ENCODE results near the gene SLC35B2.
A peak's percentile ranks its signal among the peaks of the same experiment; 100 is the strongest.

Gene SLC35B2

GRCh38 chr6:44258921-44259320 lies 1.6 kb upstream of the SLC35B2 start:
- peak overlapping the region; percentile 50 for H3K27ac Mint-ChIP-seq
- DNase-seq = no peak
- peaks cover 64% of the 10 kb centered on the region for H3K4me1 Mint-ChIP-seq
- no peaks in the 10 kb centered on the region for H3K9me3 Mint-ChIP-seq
- CTCF ChIA-PET = no interaction called here
- no peaks in the 10 kb centered on the region for H3K27me3 Mint-ChIP-seq
- H3K36me3 Mint-ChIP-seq = peaks cover 37% of the 10 kb centered on the region
- peak overlapping the region; percentile 78 for H3K4me3 Mint-ChIP-seq

- DNase-seq = no peak
- Mint-ChIP-seq H3K4me1 (peaks cover 63% of the 10 kb centered on the region), H3K9me3 (no peaks in the 10 kb centered on the region), H3K4me3 (peak overlapping the region; percentile 78), H3K36me3 (peaks cover 43% of the 10 kb centered on the region), H3K27me3 (no peaks in the 10 kb centered on the region), H3K27ac (peak overlapping the region; percentile 80)
- CTCF ChIA-PET = no interaction called here
Measured at GRCh38 chr6:44258325-44258863, 1.1 kb upstream of the SLC35B2 start.

- DNase-seq = no peak
- CTCF ChIA-PET = interaction anchor here (1.5 to 2.0 kb wide), 2 partner anchors 10 to 11 kb away, joined by 6 to 11 read pairs; no protein-coding TSS in a partner anchor
- Mint-ChIP-seq H3K36me3 (peaks cover 45% of the 10 kb centered on the region), H3K27ac (peak overlapping the region; percentile 80), H3K9me3 (no peaks in the 10 kb centered on the region), H3K4me3 (peak overlapping the region; percentile 78), H3K4me1 (peaks cover 62% of the 10 kb centered on the region), H3K27me3 (no peaks in the 10 kb centered on the region)
Measured at GRCh38 chr6:44257753-44258324, 511 bp upstream of the SLC35B2 start.

GRCh38 chr6:44256775-44257024 lies 628 bp downstream of the SLC35B2 start:
- no peaks in the 10 kb centered on the region for H3K9me3 Mint-ChIP-seq
- CTCF ChIA-PET = interaction anchor here (0.6 to 4.8 kb wide), 15 partner anchors 8 to 620 kb away, joined by 3 to 32 read pairs (median 6); partner anchors contain the start of genes HSP90AB1 and SLC29A1
- H3K4me3 Mint-ChIP-seq = peak overlapping the region; percentile 87
- no peaks in the 10 kb centered on the region for H3K27me3 Mint-ChIP-seq
- H3K27ac Mint-ChIP-seq = peak overlapping the region; percentile 85
- peaks cover 60% of the 10 kb centered on the region for H3K4me1 Mint-ChIP-seq
- DNase-seq = no peak
- H3K36me3 Mint-ChIP-seq = peaks cover 54% of the 10 kb centered on the region

DNA sequence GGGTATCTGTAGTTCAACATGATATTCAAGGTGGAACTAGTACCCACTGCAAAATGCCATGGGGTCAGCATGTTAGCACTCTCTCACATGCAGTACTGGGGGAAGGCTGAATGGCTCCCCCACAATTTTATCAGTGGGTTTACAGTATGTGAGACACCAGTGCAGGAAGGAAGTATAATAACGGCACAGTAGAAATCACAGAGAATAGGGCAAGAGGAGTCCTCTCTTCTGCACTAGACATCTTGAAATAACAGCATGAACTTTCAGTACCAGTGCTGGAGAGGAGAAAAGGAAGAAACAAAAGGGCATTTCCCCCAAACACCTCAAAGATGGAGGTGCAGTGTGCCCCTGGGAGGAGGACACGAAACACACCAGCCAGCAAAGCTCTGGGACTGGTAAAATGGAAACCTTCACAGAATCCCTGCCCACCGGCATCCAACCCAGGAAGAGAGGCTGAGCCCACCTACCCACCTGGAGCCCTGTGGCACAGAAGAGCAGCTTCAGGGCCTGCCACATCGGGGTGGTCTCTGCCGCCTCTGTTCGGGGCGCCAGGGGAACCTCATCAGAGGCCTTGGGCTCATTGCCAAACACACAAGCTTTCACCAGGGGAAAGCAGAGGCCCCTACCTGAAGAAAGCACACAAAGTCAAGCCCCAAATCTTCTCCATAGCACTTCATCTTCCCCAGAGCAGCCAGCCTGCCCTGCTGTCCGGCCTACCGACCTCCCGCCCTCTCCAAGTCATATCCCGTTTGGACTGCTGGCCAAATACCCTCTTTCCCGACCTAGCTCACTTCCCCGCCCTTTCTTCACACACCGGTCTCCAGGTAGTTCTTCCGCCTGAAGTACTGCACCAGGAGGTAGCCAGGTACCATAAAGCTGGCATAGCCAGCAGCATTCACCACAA lies 1.2 kb downstream of the SLC35B2 start:
- peaks cover 58% of the 10 kb centered on the region for H3K36me3 Mint-ChIP-seq
- H3K4me1 Mint-ChIP-seq = peaks cover 62% of the 10 kb centered on the region
- H3K27ac Mint-ChIP-seq = peak overlapping the region; percentile 85
- DNase-seq = no peak
- no peaks in the 10 kb centered on the region for H3K27me3 Mint-ChIP-seq
- H3K4me3 Mint-ChIP-seq = peak overlapping the region; percentile 87
- H3K9me3 Mint-ChIP-seq = no peaks in the 10 kb centered on the region
- CTCF ChIA-PET = interaction anchor here (0.9 to 4.8 kb wide), 13 partner anchors 8 to 159 kb away, joined by 3 to 32 read pairs (median 6); partner anchors contain the start of genes HSP90AB1 and SLC29A1

DNA sequence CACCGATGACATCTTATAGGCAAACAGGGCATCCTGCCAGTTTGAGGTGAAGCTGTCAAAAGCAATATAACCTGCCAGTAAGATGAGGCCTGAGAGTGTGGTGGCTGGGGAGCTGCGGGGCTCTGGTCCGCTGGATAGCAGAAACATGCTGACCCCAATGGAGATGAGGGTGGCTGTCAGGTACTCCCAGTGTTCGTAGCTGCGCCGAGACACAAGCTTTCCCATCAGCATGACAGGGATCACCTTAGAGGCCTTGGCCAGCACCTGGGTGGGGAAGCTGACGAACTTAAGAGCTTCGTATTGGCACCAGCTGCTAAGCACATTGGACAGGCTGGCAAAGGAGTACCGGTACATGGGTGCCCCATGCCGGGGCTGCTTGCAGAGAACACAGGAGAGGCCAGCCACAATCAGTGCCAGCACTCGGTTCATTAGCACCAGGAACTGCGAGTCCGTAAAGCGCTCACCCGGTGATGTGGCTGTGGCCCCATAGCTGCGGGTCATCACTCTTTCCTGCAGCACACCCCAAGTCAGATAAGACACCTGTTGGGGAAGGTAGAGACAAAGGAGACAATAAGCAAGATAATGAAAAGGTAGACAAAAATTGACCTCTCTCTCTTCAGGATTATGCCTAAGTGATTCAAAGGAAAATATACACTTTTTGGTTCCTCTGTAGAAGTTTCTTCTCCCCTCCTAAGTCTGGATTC lies 2.1 kb downstream of the SLC35B2 start:
- peaks cover 65% of the 10 kb centered on the region for H3K4me1 Mint-ChIP-seq
- peak overlapping the region; percentile 87 for H3K4me3 Mint-ChIP-seq
- no peaks in the 10 kb centered on the region for H3K27me3 Mint-ChIP-seq
- peaks cover 64% of the 10 kb centered on the region for H3K36me3 Mint-ChIP-seq
- CTCF ChIA-PET = interaction anchor here (1.2 to 4.8 kb wide), 7 partner anchors 9 to 158 kb away, joined by 4 to 32 read pairs (median 9); partner anchors contain the start of genes HSP90AB1 and SLC29A1
- no peaks in the 10 kb centered on the region for H3K9me3 Mint-ChIP-seq
- DNase-seq = no peak
- peak overlapping the region; percentile 85 for H3K27ac Mint-ChIP-seq

GRCh38 chr6:44254191-44255104 lies 2.9 kb downstream of the SLC35B2 start:
- Mint-ChIP-seq H3K36me3 (peaks cover 72% of the 10 kb centered on the region), H3K4me1 (peaks cover 73% of the 10 kb centered on the region), H3K27me3 (no peaks in the 10 kb centered on the region), H3K4me3 (peak overlapping the region; percentile 3), H3K27ac (peak overlapping the region; percentile 43), H3K9me3 (no peaks in the 10 kb centered on the region)
- CTCF ChIA-PET = interaction anchor here (0.7 to 4.8 kb wide), 11 partner anchors 8 to 388 kb away, joined by 3 to 32 read pairs (median 4); partner anchors contain the start of genes HSP90AB1 and SLC29A1
- no peak for DNase-seq

DNA sequence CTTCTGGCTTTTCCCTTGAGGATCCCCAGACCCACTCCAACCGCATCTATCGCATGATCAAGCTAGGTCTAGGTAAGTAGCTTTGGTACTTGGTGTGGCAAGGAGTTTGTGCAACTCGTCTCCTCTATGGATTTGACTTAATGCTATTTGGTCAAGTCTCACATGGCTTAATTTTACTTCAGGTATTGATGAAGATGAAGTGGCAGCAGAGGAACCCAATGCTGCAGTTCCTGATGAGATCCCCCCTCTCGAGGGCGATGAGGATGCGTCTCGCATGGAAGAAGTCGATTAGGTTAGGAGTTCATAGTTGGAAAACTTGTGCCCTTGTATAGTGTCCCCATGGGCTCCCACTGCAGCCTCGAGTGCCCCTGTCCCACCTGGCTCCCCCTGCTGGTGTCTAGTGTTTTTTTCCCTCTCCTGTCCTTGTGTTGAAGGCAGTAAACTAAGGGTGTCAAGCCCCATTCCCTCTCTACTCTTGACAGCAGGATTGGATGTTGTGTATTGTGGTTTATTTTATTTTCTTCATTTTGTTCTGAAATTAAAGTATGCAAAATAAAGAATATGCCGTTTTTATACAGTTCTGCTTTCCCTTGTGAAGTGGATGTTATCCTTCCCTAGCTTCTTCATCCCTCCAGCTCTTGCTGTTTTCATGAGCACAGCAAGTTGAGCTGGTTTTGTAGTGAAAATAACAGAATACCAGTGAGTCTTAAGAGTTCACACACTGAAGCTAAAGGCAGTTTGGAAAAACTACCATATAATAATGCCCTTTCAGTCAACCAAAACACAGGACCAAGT lies 3.8 kb downstream of the SLC35B2 start:
- H3K36me3 Mint-ChIP-seq = peaks cover 76% of the 10 kb centered on the region
- H3K4me3 Mint-ChIP-seq = no peak overlapping the region
- peak; percentile 81 for DNase-seq
- CTCF ChIA-PET = interaction anchor here (0.7 to 4.8 kb wide), 8 partner anchors 9 to 387 kb away, joined by 3 to 32 read pairs (median 4); partner anchors contain the start of gene SLC29A1
- no peaks in the 10 kb centered on the region for H3K9me3 Mint-ChIP-seq
- H3K27me3 Mint-ChIP-seq = no peaks in the 10 kb centered on the region
- H3K4me1 Mint-ChIP-seq = peaks cover 79% of the 10 kb centered on the region
- peak overlapping the region; percentile 21 for H3K27ac Mint-ChIP-seq

DNA sequence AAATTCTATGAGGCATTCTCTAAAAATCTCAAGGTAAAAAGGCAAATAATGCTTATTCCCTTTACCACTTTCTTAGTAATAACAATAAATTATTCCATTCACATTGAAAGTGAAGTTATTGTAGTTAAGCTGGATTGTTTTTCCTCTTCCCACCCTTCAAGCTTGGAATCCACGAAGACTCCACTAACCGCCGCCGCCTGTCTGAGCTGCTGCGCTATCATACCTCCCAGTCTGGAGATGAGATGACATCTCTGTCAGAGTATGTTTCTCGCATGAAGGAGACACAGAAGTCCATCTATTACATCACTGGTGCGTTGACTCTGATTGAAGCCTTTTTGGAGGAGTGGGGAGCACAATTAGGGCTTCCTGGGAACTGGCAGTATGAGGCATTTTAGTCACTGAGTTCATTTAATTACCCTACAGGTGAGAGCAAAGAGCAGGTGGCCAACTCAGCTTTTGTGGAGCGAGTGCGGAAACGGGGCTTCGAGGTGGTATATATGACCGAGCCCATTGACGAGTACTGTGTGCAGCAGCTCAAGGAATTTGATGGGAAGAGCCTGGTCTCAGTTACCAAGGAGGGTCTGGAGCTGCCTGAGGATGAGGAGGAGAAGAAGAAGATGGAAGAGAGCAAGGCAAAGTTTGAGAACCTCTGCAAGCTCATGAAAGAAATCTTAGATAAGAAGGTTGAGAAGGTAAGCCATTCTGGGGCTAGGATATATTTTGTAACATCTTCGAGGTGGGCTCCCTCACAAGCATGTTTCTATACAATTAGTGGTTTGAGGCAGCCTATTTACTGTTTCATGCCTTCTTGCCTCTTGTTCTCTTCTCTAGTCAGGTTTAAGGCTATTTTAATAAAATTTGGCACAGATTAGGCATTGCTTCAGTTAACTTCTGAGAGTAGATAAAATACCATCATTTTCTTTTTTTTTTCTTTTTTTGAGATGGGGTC lies 5.5 kb downstream of the SLC35B2 start:
- DNase-seq = no peak
- H3K4me1 Mint-ChIP-seq = peaks cover 76% of the 10 kb centered on the region
- H3K36me3 Mint-ChIP-seq = peaks cover 84% of the 10 kb centered on the region
- no peak overlapping the region for H3K4me3 Mint-ChIP-seq
- H3K27ac Mint-ChIP-seq = no peak overlapping the region
- no peaks in the 10 kb centered on the region for H3K27me3 Mint-ChIP-seq
- H3K9me3 Mint-ChIP-seq = no peaks in the 10 kb centered on the region
- CTCF ChIA-PET = interaction anchor here (1.6 to 2.0 kb wide), 3 partner anchors 10 to 79 kb away, joined by 4 to 8 read pairs (median 4); no protein-coding TSS in a partner anchor

GRCh38 chr6:44250718-44251123 lies 6.6 kb downstream of the SLC35B2 start:
- H3K27ac Mint-ChIP-seq = no peak overlapping the region
- CTCF ChIA-PET = interaction anchor here (1.6 to 2.0 kb wide), 3 partner anchors 11 to 78 kb away, joined by 4 to 8 read pairs (median 4); no protein-coding TSS in a partner anchor
- peaks cover 80% of the 10 kb centered on the region for H3K36me3 Mint-ChIP-seq
- peaks cover 4% of the 10 kb centered on the region for H3K27me3 Mint-ChIP-seq
- H3K9me3 Mint-ChIP-seq = no peaks in the 10 kb centered on the region
- H3K4me3 Mint-ChIP-seq = no peak overlapping the region
- peaks cover 68% of the 10 kb centered on the region for H3K4me1 Mint-ChIP-seq
- no peak for DNase-seq

GRCh38 chr6:44250067-44250717 lies 7.1 kb downstream of the SLC35B2 start:
- Mint-ChIP-seq H3K27me3 (peaks cover 8% of the 10 kb centered on the region), H3K4me1 (peaks cover 68% of the 10 kb centered on the region), H3K9me3 (no peaks in the 10 kb centered on the region), H3K4me3 (no peak overlapping the region), H3K27ac (peak overlapping the region; percentile 57), H3K36me3 (peaks cover 75% of the 10 kb centered on the region)
- CTCF ChIA-PET = interaction anchor here (1.6 to 2.0 kb wide), 2 partner anchors 25 to 78 kb away, joined by 4 to 8 read pairs; no protein-coding TSS in a partner anchor
- DNase-seq = no peak
